Bronchial epithelial cell (primary cell): Measurements from ENCODE around the gene OR52E2. TPM values are rescaled to one million over a fixed set of nuclear protein-coding genes. Genes with fewer than 3 reads are reported as not detected.

Experiments
- DNase-seq: peaks from one replicate; pipeline ENCODE4 v3.0.0-alpha.2; 2010; ENCODE audit warnings: low read depth
- FAIRE-seq: peaks from 2 replicates; lab custom pipeline; 2011; peaks lifted over from hg19 to GRCh38; lab: Jason Lieb, UNC
- H3K27me3 ChIP-seq: 2 replicates; pipeline ENCODE4 v1.5.1; 2011; ENCODE audit warnings: low read length; ENCODE audit not compliant: control insufficient read depth, insufficient read depth
- H3K36me3 ChIP-seq: 2 replicates; pipeline ENCODE4 v1.5.1; 2011; ENCODE audit warnings: low read length; ENCODE audit not compliant: control insufficient read depth, insufficient read depth
- H3K4me3 ChIP-seq: 2 replicates; pipeline ENCODE4 v1.5.1; 2011; ENCODE audit warnings: mild to moderate bottlenecking, low read depth, low read length, control low read depth
- total RNA-seq: library from RNA; depleted of rRNA; stranded (reverse); fragments of >200 nt; gene quantifications from 2 replicates; pipeline ENCODE4 v1.2.1, GENCODE V29; 2014
- TF ChIP-seq, protein P1 (sequence below): IDR thresholded peaks from 2 replicates; pipeline ENCODE4 v1.5.1; 2011; ENCODE audit warnings: mild to moderate bottlenecking, moderate library complexity, low read length, control low read depth, inconsistent platforms; ENCODE audit not compliant: insufficient read depth, severe bottlenecking

Gene OR52E2
- total RNA-seq, 1 donor from 2014 or later: not detected

GRCh38 chr11:5092821-5093585, 33.6 kb upstream of the OR52E2 start:
- FAIRE-seq: no peak
- Histone ChIP-seq H3K4me3 (no peak overlapping the region), H3K36me3 (no peaks in the 10 kb centered on the region), H3K27me3 (no peaks in the 10 kb centered on the region)
- TF ChIP-seq, protein P1, sequence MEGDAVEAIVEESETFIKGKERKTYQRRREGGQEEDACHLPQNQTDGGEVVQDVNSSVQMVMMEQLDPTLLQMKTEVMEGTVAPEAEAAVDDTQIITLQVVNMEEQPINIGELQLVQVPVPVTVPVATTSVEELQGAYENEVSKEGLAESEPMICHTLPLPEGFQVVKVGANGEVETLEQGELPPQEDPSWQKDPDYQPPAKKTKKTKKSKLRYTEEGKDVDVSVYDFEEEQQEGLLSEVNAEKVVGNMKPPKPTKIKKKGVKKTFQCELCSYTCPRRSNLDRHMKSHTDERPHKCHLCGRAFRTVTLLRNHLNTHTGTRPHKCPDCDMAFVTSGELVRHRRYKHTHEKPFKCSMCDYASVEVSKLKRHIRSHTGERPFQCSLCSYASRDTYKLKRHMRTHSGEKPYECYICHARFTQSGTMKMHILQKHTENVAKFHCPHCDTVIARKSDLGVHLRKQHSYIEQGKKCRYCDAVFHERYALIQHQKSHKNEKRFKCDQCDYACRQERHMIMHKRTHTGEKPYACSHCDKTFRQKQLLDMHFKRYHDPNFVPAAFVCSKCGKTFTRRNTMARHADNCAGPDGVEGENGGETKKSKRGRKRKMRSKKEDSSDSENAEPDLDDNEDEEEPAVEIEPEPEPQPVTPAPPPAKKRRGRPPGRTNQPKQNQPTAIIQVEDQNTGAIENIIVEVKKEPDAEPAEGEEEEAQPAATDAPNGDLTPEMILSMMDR: no peak
- DNase-seq: no peak

DNA sequence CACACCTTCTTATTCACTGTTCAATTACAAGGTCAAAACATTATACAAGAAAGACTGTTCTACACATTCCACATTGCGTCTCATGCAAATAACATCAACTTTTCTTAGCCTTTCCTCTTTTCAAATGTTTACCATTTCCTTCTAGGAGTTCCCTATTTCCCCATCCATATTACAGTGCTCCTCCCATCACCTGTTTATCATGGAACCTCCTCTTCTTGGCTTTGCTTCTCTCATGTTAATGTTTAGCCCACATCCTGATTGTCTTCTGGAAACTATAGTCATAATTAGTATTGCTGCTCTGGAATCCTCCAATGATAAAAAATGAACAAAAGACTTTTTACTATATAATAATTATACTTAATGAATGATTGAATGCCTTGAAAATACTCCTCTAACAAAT, 31.2 kb upstream of the OR52E2 start:
- Histone ChIP-seq H3K4me3 (no peak overlapping the region), H3K36me3 (no peaks in the 10 kb centered on the region), H3K27me3 (no peaks in the 10 kb centered on the region)
- DNase-seq (no peak), FAIRE-seq (no peak)
- TF ChIP-seq, protein P1: no peak

- no peak for FAIRE-seq
- peak; percentile 1 for DNase-seq
These were observed 29.1 kb upstream of the OR52E2 start for GRCh38 chr11:5088556-5088955.

GRCh38 chr11:5083602-5084001, 24.2 kb upstream of the OR52E2 start:
- TF ChIP-seq, protein P1: no peak
- no peak overlapping the region for H3K4me3 ChIP-seq
- H3K27me3 ChIP-seq: no peaks in the 10 kb centered on the region
- DNase-seq: no peak
- H3K36me3 ChIP-seq: no peaks in the 10 kb centered on the region
- FAIRE-seq: no peak

More at GRCh38 chr11:5088556-5088955, 29.1 kb upstream of the OR52E2 start:
- TF ChIP-seq, protein P1: no peak
- Histone ChIP-seq H3K36me3 (no peaks in the 10 kb centered on the region), H3K27me3 (no peaks in the 10 kb centered on the region), H3K4me3 (no peak overlapping the region)

GRCh38 chr11:5081405-5081804, 22.0 kb upstream of the OR52E2 start:
- Histone ChIP-seq H3K36me3 (no peaks in the 10 kb centered on the region), H3K4me3 (no peak overlapping the region), H3K27me3 (no peaks in the 10 kb centered on the region)
- TF ChIP-seq, protein P1: no peak
- no peak for DNase-seq
- FAIRE-seq: no peak
